Retinal pigment epithelial cell (primary cell): Measurements from ENCODE around the gene DEDD.

Source experiments
- DNase-seq: peaks from one replicate; pipeline ENCODE4 v3.0.0-alpha.2; 2010; ENCODE audit warnings: low read depth
- H3K4me3 ChIP-seq: 2 replicates; pipeline ENCODE4 v1.5.1; 2011; ENCODE audit warnings: mild to moderate bottlenecking, low read length, control low read depth, moderate library complexity
- CTCF ChIP-seq: conservative IDR thresholded peaks from 2 replicates; pipeline ENCODE4 v1.5.1; 2011; ENCODE audit warnings: low read depth, low read length, control low read depth, inconsistent platforms

Gene DEDD

DNA sequence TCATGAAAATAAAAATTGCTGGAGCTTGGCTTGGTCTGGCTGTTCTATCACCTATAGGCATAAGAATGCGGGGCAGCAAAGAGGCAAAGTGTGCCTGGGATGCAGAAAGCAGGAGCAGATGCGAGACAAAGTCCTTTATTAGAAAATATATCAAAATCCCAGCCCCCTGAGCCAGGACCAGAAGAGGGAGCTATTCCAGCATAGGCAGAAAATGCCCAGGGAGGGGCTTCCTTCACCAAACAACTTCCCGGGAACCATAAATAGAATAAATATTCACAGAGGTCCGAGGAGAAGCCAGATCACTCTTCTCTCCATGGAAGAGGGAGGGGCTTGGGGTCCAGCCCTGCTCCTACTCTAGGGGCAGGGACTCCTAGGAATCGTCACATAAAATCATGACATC is 38.7 kb upstream of the DEDD start:
- DNase-seq: no peak
- H3K4me3 ChIP-seq: no peak overlapping the region
- peak; percentile 35 for TF ChIP-seq CTCF

GRCh38 chr1:161168906-161169305 is 36.4 kb upstream of the DEDD start:
- no peak for TF ChIP-seq CTCF
- no peak overlapping the region for H3K4me3 ChIP-seq
- no peak for DNase-seq

GRCh38 chr1:161166669-161167548 is 34.4 kb upstream of the DEDD start:
- peak overlapping the region; percentile 81 for H3K4me3 ChIP-seq
- TF ChIP-seq CTCF: no peak
- no peak for DNase-seq

DNA sequence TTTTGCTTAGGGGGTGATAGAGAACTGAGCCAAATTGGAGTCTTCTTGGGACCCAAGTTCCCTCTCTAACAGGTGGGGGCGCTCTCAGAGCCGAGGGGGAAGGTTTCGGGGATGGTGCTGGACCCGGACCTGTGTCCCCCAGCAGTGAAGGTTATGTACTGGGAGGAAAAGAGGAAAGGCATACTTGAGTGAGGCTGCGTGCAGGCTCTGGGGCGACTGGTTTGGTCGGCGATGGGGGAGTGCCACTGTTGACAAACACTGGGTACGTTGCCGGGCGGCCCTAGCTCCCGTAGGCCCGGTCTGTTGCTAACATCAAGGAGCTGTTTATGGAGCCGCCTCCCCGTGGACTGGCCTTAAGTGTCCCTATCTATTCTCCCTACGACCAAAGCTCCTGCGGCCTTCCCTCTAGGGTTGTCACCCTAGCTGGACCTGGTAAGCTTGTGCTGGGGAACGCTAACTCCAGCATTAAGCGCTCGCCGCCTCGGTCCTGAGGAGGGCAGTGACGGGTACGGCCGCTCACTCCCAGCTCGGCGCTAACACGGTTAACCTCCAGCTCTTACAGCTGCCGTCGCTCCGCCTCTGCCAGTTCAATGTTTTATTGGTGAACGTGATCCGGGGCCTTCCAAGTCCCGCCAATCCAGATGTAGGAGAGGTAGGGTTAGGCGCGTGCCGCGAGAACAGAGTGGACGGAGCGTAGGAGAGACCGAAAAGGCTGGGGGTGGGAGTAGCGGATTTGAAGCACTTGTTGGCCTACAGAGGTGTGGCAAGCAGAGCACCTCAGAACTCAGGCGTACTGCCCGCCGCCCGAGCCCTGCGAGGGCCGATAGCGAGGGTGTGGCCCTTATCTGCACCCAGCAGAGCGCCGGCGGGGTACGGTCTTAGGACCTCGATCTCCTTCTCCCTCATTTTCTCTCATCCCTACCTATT is 33.5 kb upstream of the DEDD start, which contains the start of gene PPOX:
Gene PPOX (plus strand): TSS at position 685 of the 927 bp plus-strand sequence. CDS start 422 bp downstream, outside the sequence.
- peak within 1 kb of the TSS; percentile 81 for H3K4me3 ChIP-seq
- DNase-seq: peak; percentile 96
- TF ChIP-seq CTCF: peak; percentile 67

DNA sequence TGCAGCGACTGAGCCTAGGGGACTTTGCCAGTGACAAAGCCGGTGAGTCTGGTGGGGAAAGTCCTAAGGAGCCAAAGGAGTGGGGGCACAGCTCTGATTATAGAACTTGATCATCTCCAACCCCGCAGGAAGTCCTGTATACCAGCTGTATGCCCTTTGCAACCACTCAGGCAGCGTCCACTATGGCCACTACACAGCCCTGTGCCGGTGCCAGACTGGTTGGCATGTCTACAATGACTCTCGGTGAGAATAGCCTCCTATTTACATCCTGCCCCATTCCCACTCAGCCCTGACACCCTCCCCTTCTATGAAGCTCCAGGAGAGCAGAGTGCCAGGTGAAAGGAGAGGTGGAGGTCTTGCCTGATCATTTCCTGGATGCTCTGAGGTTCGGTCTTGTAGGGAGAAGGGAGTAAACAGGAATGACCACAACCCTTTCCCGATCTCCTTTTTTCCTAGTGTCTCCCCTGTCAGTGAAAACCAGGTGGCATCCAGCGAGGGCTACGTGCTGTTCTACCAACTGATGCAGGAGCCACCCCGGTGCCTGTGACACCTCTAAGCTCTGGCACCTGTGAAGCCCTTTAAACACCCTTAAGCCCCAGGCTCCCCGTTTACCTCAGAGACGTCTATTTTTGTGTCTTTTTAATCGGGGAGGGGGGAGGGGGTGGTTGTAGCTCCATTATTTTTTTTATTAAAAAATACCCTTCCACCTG is 32.6 kb upstream of the DEDD start:
- H3K4me3 ChIP-seq: peak overlapping the region; percentile 81
- TF ChIP-seq CTCF: no peak
- no peak for DNase-seq

DNA sequence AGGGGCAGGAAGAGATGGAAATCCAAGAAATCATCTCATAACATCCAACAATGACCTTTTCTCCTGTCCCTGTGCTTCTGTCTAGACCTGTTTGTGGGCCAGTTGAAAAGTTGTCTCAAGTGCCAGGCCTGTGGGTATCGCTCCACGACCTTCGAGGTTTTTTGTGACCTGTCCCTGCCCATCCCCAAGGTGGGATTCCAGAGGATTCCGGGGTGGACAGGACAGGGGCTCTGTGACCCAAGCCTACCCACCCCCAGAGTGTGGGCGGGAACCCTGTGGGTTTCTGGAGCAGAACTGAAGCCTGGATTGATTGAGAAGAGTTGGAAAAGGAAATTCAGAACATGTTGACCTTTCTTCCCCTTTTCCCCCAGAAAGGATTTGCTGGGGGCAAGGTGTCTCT is 31.3 kb upstream of the DEDD start:
- no peak for DNase-seq
- no peak overlapping the region for H3K4me3 ChIP-seq
- TF ChIP-seq CTCF: no peak
